HepG2 (cell line): ENCODE measurements around the gene CACNG1. TPM values are rescaled to one million over a fixed set of nuclear protein-coding genes. Genes with fewer than 3 reads are reported as not detected.
"Not testable (repeated sequence)": the region's sequence is repeated elsewhere in the genome, so short reads cannot be mapped to it uniquely, and the experiment has no call there.

Source experiments
- CEBPG ChIP-seq: IDR thresholded peaks from 2 replicates; pipeline ENCODE4 v1.6.1; 2016
- EP300 ChIP-seq, 3 experiments: sonication (generic) in 1 of 3; formaldehyde crosslinking in 1 of 3; IDR thresholded peaks; 2 replicates each; pipeline versions ENCODE4 v1.5.1 to v1.6.1; 2011 to 2020; ENCODE audit warnings: low read depth in 2 of 3, low read length in 2 of 3, borderline replicate concordance in 1 of 3, improper control_type of control experiment in 1 of 3, mild to moderate bottlenecking in 1 of 3, missing genetic modification reagents in 1 of 3, moderate library complexity in 1 of 3
- FOXA3 ChIP-seq: IDR thresholded peaks from 2 replicates; pipeline ENCODE4 v1.6.1; 2016; ENCODE audit warnings: missing genetic modification reagents, missing compliant biosample characterization
- FOXP4 ChIP-seq: sonication (generic); formaldehyde crosslinking; IDR thresholded peaks from 2 replicates; pipeline ENCODE4 v1.4.0; 2020; ENCODE audit warnings: missing genetic modification reagents
- GABPB1 ChIP-seq: IDR thresholded peaks from 2 replicates; pipeline ENCODE4 v1.6.1; 2016; ENCODE audit warnings: mild to moderate bottlenecking, missing genetic modification reagents, moderate library complexity, missing compliant biosample characterization
- HNF4A ChIP-seq: sonication (generic); formaldehyde crosslinking; IDR thresholded peaks from 2 replicates; pipeline ENCODE4 v1.4.0; 2020; ENCODE audit warnings: missing genetic modification reagents
- HNF4G ChIP-seq, 2 experiments: sonication (generic) in 1 of 2; formaldehyde crosslinking in 1 of 2; IDR thresholded peaks; 2 replicates each; pipeline versions ENCODE4 v1.4.0 to v1.6.1; 2011 to 2020; ENCODE audit warnings: borderline replicate concordance in 2 of 2, low read depth in 2 of 2, mild to moderate bottlenecking in 2 of 2, low read length in 1 of 2, missing genetic modification reagents in 1 of 2, moderate library complexity in 1 of 2
- IKZF5 ChIP-seq: IDR thresholded peaks from 2 replicates; pipeline ENCODE4 v1.6.1; 2018; ENCODE audit warnings: missing genetic modification reagents, mild to moderate bottlenecking, missing compliant biosample characterization
- JUN ChIP-seq: sonication (generic); formaldehyde crosslinking; IDR thresholded peaks from 2 replicates; pipeline ENCODE4 v1.4.0; 2020; ENCODE audit warnings: mild to moderate bottlenecking, missing genetic modification reagents
- JUNB ChIP-seq: sonication (generic); formaldehyde crosslinking; IDR thresholded peaks from 2 replicates; pipeline ENCODE4 v1.8.0; 2022; ENCODE audit warnings: missing genetic modification reagents, mild to moderate bottlenecking, borderline replicate concordance
- LCORL ChIP-seq, 2 experiments: fragments of 450-650 bp in 1 of 2; sonication (generic) in 1 of 2; formaldehyde crosslinking in 1 of 2; IDR thresholded peaks; 2 replicates each; pipeline versions ENCODE4 v1.5.0 to v1.6.1; 2017 to 2020; ENCODE audit warnings: antibody characterized with exemption in 1 of 2, missing genetic modification reagents in 1 of 2
- MED1 ChIP-seq: sonication (generic); formaldehyde crosslinking; IDR thresholded peaks from 2 replicates; pipeline ENCODE4 v1.4.0; 2020; ENCODE audit warnings: missing genetic modification reagents
- RCOR2 ChIP-seq: IDR thresholded peaks from 2 replicates; pipeline ENCODE4 v1.6.1; 2016; ENCODE audit warnings: missing biosample characterization, missing genetic modification reagents
- SMARCE1 ChIP-seq: fragments of 450-650 bp; IDR thresholded peaks from 2 replicates; pipeline ENCODE4 v1.6.1; 2017; ENCODE audit warnings: borderline replicate concordance
- ZBTB7A ChIP-seq: sonication (generic); formaldehyde crosslinking; IDR thresholded peaks from 2 replicates; pipeline ENCODE4 v1.8.0; 2022; ENCODE audit warnings: mild to moderate bottlenecking, missing genetic modification reagents
- ZGPAT ChIP-seq: IDR thresholded peaks from 2 replicates; pipeline ENCODE4 v1.6.1; 2016; ENCODE audit warnings: mild to moderate bottlenecking
- ZMYM2 ChIP-seq: sonication (generic); formaldehyde crosslinking; IDR thresholded peaks from 2 replicates; pipeline ENCODE4 v1.8.0; 2022; ENCODE audit warnings: mild to moderate bottlenecking, missing genetic modification reagents
- ZNF121 ChIP-seq: sonication (generic); formaldehyde crosslinking; IDR thresholded peaks from 2 replicates; pipeline ENCODE4 v1.5.0; 2020; ENCODE audit warnings: mild to moderate bottlenecking, missing genetic modification reagents
- ZNF280D ChIP-seq: sonication (generic); formaldehyde crosslinking; IDR thresholded peaks from 2 replicates; pipeline ENCODE4 v1.5.1; 2020; ENCODE audit warnings: mild to moderate bottlenecking, missing genetic modification reagents
- ZNF713 ChIP-seq: sonication (generic); formaldehyde crosslinking; IDR thresholded peaks from 2 replicates; pipeline ENCODE4 v1.4.0; 2020; ENCODE audit warnings: mild to moderate bottlenecking, missing genetic modification reagents
- polyA plus RNA-seq, 8 experiments: library from polyadenylated mRNA; depleted of rRNA in 3 of 8; stranded (reverse) in 7 of 8; unstranded in 1 of 8; fragments of >200 nt; fragmentation: Illumina TruSeq in 4 of 8; extraction: Trizol in 4 of 8; gene quantifications; 2 replicates each; pipeline versions ENCODE4 v1.2.1 to v1.2.3, GENCODE V29; 2011 to 2016; ENCODE audit warnings: low read depth in 4 of 8, missing spikeins in 1 of 8, mixed read lengths in 1 of 8; ENCODE audit not compliant: insufficient read depth in 1 of 8
- total RNA-seq, 5 experiments: library from RNA; depleted of rRNA; stranded (reverse); fragments of >200 nt; fragmentation: Illumina TruSeq; extraction: Trizol; gene quantifications; 2 replicates each; pipeline ENCODE4 v1.2.3, GENCODE V29; 2016; ENCODE audit warnings: low read depth in 1 of 5

Gene CACNG1
- total and polyA plus RNA-seq, 2 of the 13 experiments (the other 11 are each of a cell fraction or from before 2014, with no cell fraction given) = not detected

GRCh38 chr17:67095291-67095690, 50.9 kb downstream of the CACNG1 start (continued):
- TF ChIP-seq ZNF280D (CRISPR knock-in tag) = 0 out of 2 replicates have a peak, but pooled peaks have one; percentile 30
- TF ChIP-seq FOXA3 (CRISPR knock-in tag) = peak; percentile 27; the same call in 1 of the 2 replicates
- TF ChIP-seq EP300 (IDR thresholded peaks at IDR 0.05; ENCODE audit: low read depth in 2 of 2, low read length in 2 of 2) = peak; percentile 50 to 68; a peak in 2 of 4 replicates
- peak; percentile 57; the same call in 1 of the 2 replicates for TF ChIP-seq EP300 (CRISPR knock-in tag; IDR thresholded peaks at IDR 0.05; ENCODE audit: borderline replicate concordance)
- peak; percentile 84 for TF ChIP-seq HNF4A (CRISPR knock-in tag)
- 0 out of 2 replicates have a peak, but pooled peaks have one; percentile 34 for TF ChIP-seq ZGPAT
- 0 out of 2 replicates have a peak, but pooled peaks have one; percentile 47 for TF ChIP-seq ZBTB7A (CRISPR knock-in tag)
- 0 out of 2 replicates have a peak, but pooled peaks have one; percentile 28 for TF ChIP-seq IKZF5 (CRISPR knock-in tag)
- TF ChIP-seq JUNB (CRISPR knock-in tag) = peak; percentile 43; the same call in 1 of the 2 replicates
- TF ChIP-seq FOXP4 (CRISPR knock-in tag) = peak; percentile 79
- peak; percentile 32; the same call in 1 of the 2 replicates for TF ChIP-seq GABPB1 (CRISPR knock-in tag)
- TF ChIP-seq MED1 (CRISPR knock-in tag) = peak; percentile 29; the same call in 1 of the 2 replicates
- TF ChIP-seq LCORL (IDR thresholded peaks at IDR 0.05) = peak; percentile 42; the same call in 1 of the 2 replicates
- not testable (repeated sequence) for TF ChIP-seq LCORL (CRISPR knock-in tag; IDR thresholded peaks at IDR 0.05)
- peak; percentile 69; the same call in 1 of the 2 replicates for TF ChIP-seq ZMYM2 (CRISPR knock-in tag)
- 0 out of 2 replicates have a peak, but pooled peaks have one; percentile 15 for TF ChIP-seq ZNF121 (CRISPR knock-in tag)
- TF ChIP-seq JUN = peak; percentile 84
- TF ChIP-seq ZNF713 = 0 out of 2 replicates have a peak, but pooled peaks have one; percentile 49
- peak; percentile 60; the same call in 1 of the 2 replicates for TF ChIP-seq HNF4G (IDR thresholded peaks at IDR 0.05; ENCODE audit: borderline replicate concordance, low read depth, low read length)
- TF ChIP-seq HNF4G (CRISPR knock-in tag; IDR thresholded peaks at IDR 0.05; ENCODE audit: borderline replicate concordance, low read depth) = peak; percentile 34; the same call in 1 of the 2 replicates
- TF ChIP-seq CEBPG (CRISPR knock-in tag) = peak; percentile 82
- TF ChIP-seq RCOR2 (CRISPR knock-in tag) = peak; percentile 66; the same call in 1 of the 2 replicates
- TF ChIP-seq SMARCE1 = 0 out of 2 replicates have a peak, but pooled peaks have one; percentile 72
